ENCODE measurements around the gene PLXNB1. TPM values are rescaled to one million over a fixed set of nuclear protein-coding genes. Genes with fewer than 3 reads are reported as not detected.

Gene PLXNB1
- total RNA-seq, 2 experiments from 2014 or later, result 3.7 to 5.1 TPM

GRCh38 chr3:48426944-48427629 is 2.8 kb downstream of the PLXNB1 start:
- intact Hi-C loops (cut with DNase I, micrococcal nuclease), result no loop called here
- Mint-ChIP-seq H3K36me3 (ENCODE audit: low read depth) (peaks cover 7% of the 10 kb centered on the region), H3K9me3 (ENCODE audit: low read depth) (no peaks in the 10 kb centered on the region), H3K4me3 (no peak overlapping the region), H3K4me1 (peaks cover 4% of the 10 kb centered on the region), H3K27ac (no peak overlapping the region), H3K27me3 (peaks cover 5% of the 10 kb centered on the region)
- POLR2A ChIA-PET, result interaction anchor here (0.6 kb wide), 1 partner anchor 353 kb away, joined by 3 read pairs; no protein-coding TSS in a partner anchor
- ATAC-seq (no peak), DNase-seq (no peak)
- CTCF ChIA-PET, result interaction anchor here (0.8 to 2.7 kb wide), 2 partner anchors 9 to 19 kb away, joined by 3 to 19 read pairs; no protein-coding TSS in a partner anchor

GRCh38 chr3:48426401-48426909 is 3.4 kb downstream of the PLXNB1 start:
- ATAC-seq, result no peak
- H3K27me3 Mint-ChIP-seq, result peaks cover 5% of the 10 kb centered on the region
- DNase-seq, result no peak
- intact Hi-C loops (cut with DNase I, micrococcal nuclease), result no loop called here
- H3K36me3 Mint-ChIP-seq (ENCODE audit: low read depth), result peaks cover 3% of the 10 kb centered on the region
- ChIA-PET CTCF (interaction anchor here (0.8 to 2.7 kb wide), 2 partner anchors 9 to 19 kb away, joined by 3 to 19 read pairs; no protein-coding TSS in a partner anchor), POLR2A (interaction anchor here (0.6 kb wide), 1 partner anchor 352 kb away, joined by 3 read pairs; no protein-coding TSS in a partner anchor)
- H3K4me3 Mint-ChIP-seq, result no peak overlapping the region
- H3K27ac Mint-ChIP-seq, result no peak overlapping the region
- no peaks in the 10 kb centered on the region for H3K9me3 Mint-ChIP-seq (ENCODE audit: low read depth)
- H3K4me1 Mint-ChIP-seq, result peaks cover 4% of the 10 kb centered on the region

GRCh38 chr3:48425281-48425812 is 4.5 kb downstream of the PLXNB1 start:
- ChIA-PET CTCF (no interaction called here), POLR2A (no interaction called here)
- no peak overlapping the region for H3K27ac Mint-ChIP-seq

GRCh38 chr3:48423883-48424695 is 5.8 kb downstream of the PLXNB1 start:
- Mint-ChIP-seq H3K9me3 (ENCODE audit: low read depth) (no peaks in the 10 kb centered on the region), H3K4me3 (no peak overlapping the region), H3K36me3 (ENCODE audit: low read depth) (no peaks in the 10 kb centered on the region), H3K27me3 (peaks cover 5% of the 10 kb centered on the region), H3K27ac (no peak overlapping the region), H3K4me1 (no peaks in the 10 kb centered on the region)
- intact Hi-C loops (cut with DNase I, micrococcal nuclease), result no loop called here
- ATAC-seq (no peak), DNase-seq (no peak)
- POLR2A ChIA-PET, result interaction anchor here (1.1 kb wide), 1 partner anchor 16 kb away, joined by 3 read pairs; no protein-coding TSS in a partner anchor
- CTCF ChIA-PET, result interaction anchor here (0.6 to 3.1 kb wide), 5 partner anchors 12 to 570 kb away, joined by 3 to 17 read pairs (median 3); partner anchors contain the start of gene ATRIP

More at GRCh38 chr3:48425281-48425812, 4.5 kb downstream of the PLXNB1 start:
- H3K4me1 Mint-ChIP-seq, result no peaks in the 10 kb centered on the region
- no peaks in the 10 kb centered on the region for H3K9me3 Mint-ChIP-seq (ENCODE audit: low read depth)
- no peak overlapping the region for H3K4me3 Mint-ChIP-seq
- no peak for DNase-seq
- H3K27me3 Mint-ChIP-seq, result peaks cover 5% of the 10 kb centered on the region
- no peak for ATAC-seq
- intact Hi-C loops (cut with DNase I, micrococcal nuclease), result no loop called here
- no peaks in the 10 kb centered on the region for H3K36me3 Mint-ChIP-seq (ENCODE audit: low read depth)

- ChIA-PET CTCF (interaction anchor here (0.6 to 3.1 kb wide), 6 partner anchors 10 to 571 kb away, joined by 3 to 17 read pairs (median 3); partner anchors contain the start of gene ATRIP), POLR2A (interaction anchor here (1.1 kb wide), 1 partner anchor 16 kb away, joined by 3 read pairs; no protein-coding TSS in a partner anchor)
- H3K27me3 Mint-ChIP-seq, result peaks cover 5% of the 10 kb centered on the region
- intact Hi-C loops (cut with DNase I, micrococcal nuclease), result no loop called here
- H3K4me1 Mint-ChIP-seq, result no peaks in the 10 kb centered on the region
- ATAC-seq (no peak), DNase-seq (no peak)
- no peaks in the 10 kb centered on the region for H3K9me3 Mint-ChIP-seq (ENCODE audit: low read depth)
- H3K27ac Mint-ChIP-seq, result no peak overlapping the region
- H3K4me3 Mint-ChIP-seq, result no peak overlapping the region
- no peaks in the 10 kb centered on the region for H3K36me3 Mint-ChIP-seq (ENCODE audit: low read depth)
Measured at GRCh38 chr3:48423241-48423882, 6.5 kb downstream of the PLXNB1 start.

- Mint-ChIP-seq H3K36me3 (ENCODE audit: low read depth) (no peaks in the 10 kb centered on the region), H3K27me3 (no peaks in the 10 kb centered on the region), H3K27ac (no peak overlapping the region), H3K4me3 (no peak overlapping the region), H3K9me3 (ENCODE audit: low read depth) (no peaks in the 10 kb centered on the region), H3K4me1 (no peaks in the 10 kb centered on the region)
- intact Hi-C loops (cut with DNase I, micrococcal nuclease), result no loop called here
- DNase-seq (no peak), ATAC-seq (no peak)
- CTCF ChIA-PET, result interaction anchor here (0.8 to 3.1 kb wide), 3 partner anchors 11 to 22 kb away, joined by 3 to 17 read pairs (median 4); no protein-coding TSS in a partner anchor
- POLR2A ChIA-PET, result interaction anchor here (0.5 to 1.1 kb wide), 2 partner anchors 17 to 292 kb away, joined by 3 read pairs; no protein-coding TSS in a partner anchor
Measured at GRCh38 chr3:48422681-48423080, 7.2 kb downstream of the PLXNB1 start.

- ATAC-seq, result no peak
Measured at GRCh38 chr3:48422272-48422671, 7.6 kb downstream of the PLXNB1 start.

GRCh38 chr3:48420561-48420960 is 9.3 kb downstream of the PLXNB1 start:
- ChIA-PET POLR2A (no interaction called here), CTCF (no interaction called here)
- Mint-ChIP-seq H3K4me3 (no peak overlapping the region), H3K9me3 (ENCODE audit: low read depth) (no peaks in the 10 kb centered on the region), H3K27me3 (no peaks in the 10 kb centered on the region), H3K36me3 (ENCODE audit: low read depth) (no peaks in the 10 kb centered on the region), H3K27ac (no peak overlapping the region), H3K4me1 (no peaks in the 10 kb centered on the region)
- DNase-seq (no peak), ATAC-seq (no peak)
- intact Hi-C loops (cut with DNase I, micrococcal nuclease), result no loop called here

More at GRCh38 chr3:48422272-48422671, 7.6 kb downstream of the PLXNB1 start:
- ChIA-PET POLR2A (interaction anchor here (0.5 kb wide), 1 partner anchor 292 kb away, joined by 3 read pairs; no protein-coding TSS in a partner anchor), CTCF (interaction anchor here (0.8 to 3.1 kb wide), 2 partner anchors 14 to 22 kb away, joined by 3 to 17 read pairs; no protein-coding TSS in a partner anchor)
- intact Hi-C loops (cut with DNase I, micrococcal nuclease), result no loop called here
- no peaks in the 10 kb centered on the region for H3K4me1 Mint-ChIP-seq
- DNase-seq, result no peak
- no peaks in the 10 kb centered on the region for H3K27me3 Mint-ChIP-seq
- no peak overlapping the region for H3K27ac Mint-ChIP-seq
- no peaks in the 10 kb centered on the region for H3K9me3 Mint-ChIP-seq (ENCODE audit: low read depth)
- H3K36me3 Mint-ChIP-seq (ENCODE audit: low read depth), result no peaks in the 10 kb centered on the region
- H3K4me3 Mint-ChIP-seq, result no peak overlapping the region

- Mint-ChIP-seq H3K27ac (no peak overlapping the region), H3K4me1 (no peaks in the 10 kb centered on the region), H3K9me3 (ENCODE audit: low read depth) (no peaks in the 10 kb centered on the region), H3K36me3 (ENCODE audit: low read depth) (no peaks in the 10 kb centered on the region), H3K27me3 (no peaks in the 10 kb centered on the region), H3K4me3 (no peak overlapping the region)
- POLR2A ChIA-PET, result interaction anchor here (0.6 kb wide), 1 partner anchor 19 kb away, joined by 3 read pairs; no protein-coding TSS in a partner anchor
- intact Hi-C loops (cut with DNase I, micrococcal nuclease), result no loop called here
- CTCF ChIA-PET, result interaction anchor here (0.6 kb wide), 1 partner anchor 67 kb away, joined by 3 read pairs; no protein-coding TSS in a partner anchor
- DNase-seq (no peak), ATAC-seq (no peak)
Measured at GRCh38 chr3:48419597-48419996, 10.3 kb downstream of the PLXNB1 start.

GRCh38 chr3:48419149-48419548 is 10.7 kb downstream of the PLXNB1 start:
- CTCF ChIA-PET, result interaction anchor here (0.6 kb wide), 1 partner anchor 67 kb away, joined by 3 read pairs; no protein-coding TSS in a partner anchor
- H3K9me3 Mint-ChIP-seq (ENCODE audit: low read depth), result no peaks in the 10 kb centered on the region
- H3K27me3 Mint-ChIP-seq, result no peaks in the 10 kb centered on the region
- H3K4me1 Mint-ChIP-seq, result no peaks in the 10 kb centered on the region
- POLR2A ChIA-PET, result interaction anchor here (0.6 kb wide), 1 partner anchor 18 kb away, joined by 3 read pairs; no protein-coding TSS in a partner anchor
- DNase-seq (no peak), ATAC-seq (no peak)
- no peak overlapping the region for H3K27ac Mint-ChIP-seq
- H3K36me3 Mint-ChIP-seq (ENCODE audit: low read depth), result no peaks in the 10 kb centered on the region
- intact Hi-C loops (cut with DNase I, micrococcal nuclease), result no loop called here
- H3K4me3 Mint-ChIP-seq, result no peak overlapping the region
